Hindlimb muscle (tissue), 1 donor: ENCODE measurements around the gene UBAP1L. TPM values are rescaled to one million over a fixed set of nuclear protein-coding genes. Genes with fewer than 3 reads are reported as not detected.
"Not testable (repeated sequence)": the region's sequence is repeated elsewhere in the genome, so short reads cannot be mapped to it uniquely, and the experiment has no call there.

Experiments
- DNase-seq: peaks from one replicate; pipeline ENCODE4 v3.0.0-alpha.2; 2013
- polyA plus RNA-seq: library from polyadenylated mRNA; unstranded; fragments of 120-200 nt; gene quantifications from one replicate; pipeline ENCODE4 v1.2.1, GENCODE V29; 2013; ENCODE audit not compliant: insufficient read length

The UBAP1L gene
- polyA plus RNA-seq: 6.4 TPM

DNA sequence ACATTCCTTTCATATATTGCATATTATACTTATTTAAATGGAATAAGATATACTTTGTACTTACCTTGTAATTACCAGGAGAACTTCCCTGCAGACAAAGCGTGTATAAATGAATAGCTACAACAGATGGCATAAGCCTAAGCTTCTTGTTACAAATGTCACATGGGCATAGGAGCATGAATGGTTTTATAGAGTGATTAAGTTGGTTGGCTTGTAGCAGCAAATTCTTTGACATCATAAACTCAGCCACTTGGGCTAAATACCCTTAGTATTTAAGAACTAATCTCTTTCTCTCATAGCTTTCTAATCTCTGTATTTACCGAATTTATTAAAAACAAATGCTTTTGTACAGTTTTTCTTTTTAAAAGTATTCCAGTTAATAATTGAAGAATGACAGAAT, at the start of gene UBAP1L:
Gene UBAP1L (minus strand): TSS at position 115 of the 400 bp plus-strand sequence. CDS start 8,985 bp downstream, outside the sequence.
- DNase-seq: no peak

- no peak for DNase-seq
These were observed 49.1 kb upstream of the UBAP1L start for GRCh38 chr15:65164139-65164538.

GRCh38 chr15:65163041-65163440, 48.0 kb upstream of the UBAP1L start:
- DNase-seq: no peak

DNA sequence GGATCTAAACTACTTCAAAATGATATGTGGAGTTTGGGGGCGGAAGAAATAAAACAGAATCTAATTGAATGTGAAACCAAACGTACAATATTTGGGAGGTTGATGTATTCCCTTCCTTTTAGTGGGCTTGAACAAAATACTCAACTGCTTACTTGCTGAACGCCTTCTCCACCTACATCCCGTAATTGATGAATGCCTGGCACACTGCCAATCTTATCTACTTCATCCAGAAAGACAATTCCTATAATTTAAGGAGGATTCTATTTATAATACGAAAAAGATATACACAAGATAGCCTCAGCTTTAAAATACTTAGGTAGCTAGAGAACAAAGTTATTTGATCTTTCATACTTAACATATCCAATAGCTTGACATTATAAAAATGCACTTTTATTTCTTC, 41.7 kb upstream of the UBAP1L start:
- DNase-seq: no peak

DNA sequence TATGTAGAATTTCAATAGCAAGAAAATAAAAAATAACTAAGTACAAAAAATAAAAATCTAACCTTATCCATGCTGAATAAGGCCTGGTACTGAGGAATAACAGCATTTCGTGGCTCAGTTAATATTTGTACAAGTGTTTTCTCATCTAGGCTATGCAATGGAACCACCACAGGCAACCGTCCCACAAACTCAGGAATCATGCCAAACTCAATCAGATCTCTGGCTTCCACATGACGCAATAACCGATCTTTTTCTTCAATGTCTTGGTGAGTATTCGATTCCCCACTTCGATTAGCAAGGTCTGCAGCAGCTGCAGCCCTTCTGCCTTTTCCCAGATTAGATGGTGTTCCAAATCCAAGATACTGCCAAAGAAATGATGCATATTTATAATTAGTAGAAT, 39.7 kb upstream of the UBAP1L start:
- no peak for DNase-seq

GRCh38 chr15:65147902-65148301, 32.9 kb upstream of the UBAP1L start:
- no peak for DNase-seq

DNA sequence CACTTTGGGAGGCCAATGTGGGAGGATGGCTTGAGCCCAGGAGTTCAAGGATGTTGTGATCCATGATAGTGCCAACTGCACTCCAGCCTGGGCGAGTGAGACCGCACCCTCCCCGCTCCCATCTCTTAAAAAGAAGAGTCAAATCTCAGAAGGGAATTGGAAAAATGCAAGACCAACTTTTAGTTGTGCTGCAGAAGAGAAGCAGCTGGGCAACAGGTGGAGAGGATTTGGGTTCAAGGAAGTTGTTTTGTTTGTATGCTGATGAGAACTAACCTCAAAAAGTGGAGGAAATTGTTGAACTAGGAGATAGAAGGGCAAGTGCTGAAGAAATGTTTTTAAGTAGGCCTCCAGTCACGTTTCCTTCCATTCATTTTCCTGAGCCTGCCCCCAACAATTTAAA, 31.4 kb upstream of the UBAP1L start:
- DNase-seq: no peak

DNA sequence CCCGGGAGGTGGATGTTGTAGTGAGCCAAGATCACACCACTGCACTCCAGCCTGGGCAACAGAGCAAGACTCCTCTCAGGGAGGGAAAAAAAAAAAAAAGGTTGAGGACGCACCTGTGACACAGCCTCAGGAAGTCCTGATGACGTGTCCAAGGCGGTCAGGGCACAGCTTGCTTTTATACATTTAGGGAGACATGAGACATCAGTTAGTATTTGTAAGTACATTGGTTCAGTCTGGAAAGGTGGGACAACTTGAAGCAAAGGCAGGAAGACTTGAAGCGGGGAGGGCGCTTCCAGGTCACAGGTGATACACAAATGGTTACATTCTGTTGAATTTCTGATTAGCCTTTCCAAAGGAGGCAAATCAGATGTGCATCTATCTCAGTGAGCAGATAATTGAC, 23.6 kb upstream of the UBAP1L start:
- not testable (repeated sequence) for DNase-seq

DNA sequence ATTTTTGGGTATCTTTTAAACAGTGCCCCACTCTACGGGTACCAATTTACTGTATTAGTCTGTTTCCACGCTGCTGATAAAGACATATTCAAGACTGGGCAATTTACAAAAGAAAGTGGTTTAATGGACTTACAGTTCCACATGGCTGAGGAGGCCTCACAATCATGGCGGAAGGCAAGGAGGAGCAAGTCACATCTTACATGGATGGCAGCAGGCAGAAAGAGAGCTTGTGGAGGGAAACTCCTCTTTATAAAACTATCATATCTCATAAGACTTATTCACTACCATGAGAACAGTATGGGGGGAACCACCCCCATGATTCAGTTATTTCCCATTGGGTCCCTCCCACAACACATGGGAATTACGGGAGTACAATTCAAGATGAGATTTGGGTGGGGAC, 22.9 kb upstream of the UBAP1L start:
- not testable (repeated sequence) for DNase-seq

DNA sequence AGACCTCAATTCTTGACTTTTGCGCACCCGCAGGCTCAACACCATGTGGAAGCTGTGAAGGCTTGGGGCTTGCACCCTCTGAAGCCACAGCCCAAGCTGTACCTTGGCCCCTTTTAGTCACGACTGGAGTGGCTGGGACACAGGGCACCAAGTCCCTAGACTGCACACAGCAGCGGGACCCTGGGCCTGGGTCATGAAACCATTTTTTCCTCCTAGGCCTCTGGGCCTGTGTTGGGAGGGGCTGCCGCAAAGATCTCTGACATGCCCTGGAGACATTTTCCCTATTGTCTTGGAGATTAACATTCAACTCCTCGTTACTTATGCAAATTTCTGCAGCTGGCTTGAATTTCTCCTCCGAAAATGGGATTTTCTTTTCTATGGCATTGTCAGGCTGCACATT, 22.1 kb upstream of the UBAP1L start:
- not testable (repeated sequence) for DNase-seq

DNA sequence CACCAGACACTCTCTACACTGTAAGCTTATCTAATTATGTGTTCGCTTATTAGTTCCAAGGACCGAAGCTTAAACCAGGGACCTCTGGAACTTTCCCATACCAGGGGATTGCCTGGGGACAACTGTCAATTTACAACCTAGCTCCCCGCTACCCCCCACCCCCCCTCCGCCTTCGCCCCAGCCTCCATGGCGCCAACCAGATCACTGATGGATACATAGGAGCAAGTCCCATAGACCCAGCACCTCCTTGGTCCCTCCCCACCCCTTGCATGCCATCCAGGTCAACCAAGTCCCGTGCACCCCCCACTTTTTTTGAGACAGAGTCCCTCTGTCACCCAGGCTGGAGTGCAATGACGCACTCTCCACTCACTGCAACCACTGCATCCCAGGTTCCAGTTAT, 19.5 kb upstream of the UBAP1L start:
- DNase-seq: no peak

- peak; percentile 96 for DNase-seq
These were observed 18.7 kb upstream of the UBAP1L start, which contains the start of gene PDCD7 for GRCh38 chr15:65133548-65134200. TSS of gene PDCD7 (minus strand) at chr15:65133808. CDS start at chr15:65133781, 27 bp downstream.

DNA sequence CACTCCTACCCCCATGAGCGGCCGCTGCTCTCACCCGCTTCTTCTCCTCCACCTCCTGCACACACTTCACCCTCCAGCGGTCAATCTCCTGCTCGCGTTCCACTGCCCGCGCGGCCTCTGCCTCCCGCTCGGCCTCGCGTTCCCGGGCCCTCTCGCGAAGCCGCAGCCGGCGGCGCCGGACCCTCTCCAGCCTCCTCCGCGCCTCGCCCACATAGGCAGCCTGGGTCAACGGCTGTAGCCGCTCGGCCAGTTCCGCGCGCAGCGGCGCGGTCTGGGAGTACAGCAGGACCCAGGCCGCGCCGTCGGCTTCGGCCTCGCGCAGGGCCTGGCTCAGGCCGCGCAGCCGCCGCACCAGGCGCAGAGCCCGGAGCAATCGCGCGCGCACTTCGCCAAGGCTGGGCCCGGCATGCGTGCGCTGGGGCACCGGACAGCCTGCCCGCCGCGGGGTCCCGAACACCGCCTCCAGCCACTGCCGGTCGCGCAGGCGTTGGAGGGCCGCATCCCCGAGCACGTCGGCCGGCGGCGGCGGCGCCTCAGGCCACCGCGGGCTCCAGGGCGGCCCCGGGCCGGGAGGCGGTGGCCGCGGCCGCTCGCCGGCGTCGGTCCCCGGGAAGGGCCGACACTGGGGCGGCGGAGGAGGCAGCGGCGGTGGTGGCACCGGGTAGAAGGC, 18.0 kb upstream of the UBAP1L start:
- peak; percentile 39 for DNase-seq

- no peak for DNase-seq
These were observed 15.9 kb upstream of the UBAP1L start for GRCh38 chr15:65130941-65131340.

DNA sequence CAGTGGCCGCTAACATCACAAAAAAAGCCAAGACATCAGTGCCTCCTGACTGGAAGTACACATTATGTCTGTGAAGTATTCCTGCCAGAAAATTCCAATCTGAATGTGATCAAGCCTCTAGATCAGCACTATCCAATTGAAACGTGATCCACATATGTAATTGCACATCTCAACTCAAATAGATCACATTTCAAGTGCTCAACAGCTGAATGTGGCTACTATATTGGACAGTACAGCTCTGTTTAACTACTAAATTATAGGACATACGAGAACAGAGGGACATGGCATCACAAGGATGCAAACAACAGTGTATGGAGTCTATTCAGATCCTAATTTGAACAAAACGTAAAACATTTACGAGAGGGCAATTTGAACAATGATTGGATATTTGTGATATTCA, 542 bp upstream of the UBAP1L start:
- DNase-seq: no peak

DNA sequence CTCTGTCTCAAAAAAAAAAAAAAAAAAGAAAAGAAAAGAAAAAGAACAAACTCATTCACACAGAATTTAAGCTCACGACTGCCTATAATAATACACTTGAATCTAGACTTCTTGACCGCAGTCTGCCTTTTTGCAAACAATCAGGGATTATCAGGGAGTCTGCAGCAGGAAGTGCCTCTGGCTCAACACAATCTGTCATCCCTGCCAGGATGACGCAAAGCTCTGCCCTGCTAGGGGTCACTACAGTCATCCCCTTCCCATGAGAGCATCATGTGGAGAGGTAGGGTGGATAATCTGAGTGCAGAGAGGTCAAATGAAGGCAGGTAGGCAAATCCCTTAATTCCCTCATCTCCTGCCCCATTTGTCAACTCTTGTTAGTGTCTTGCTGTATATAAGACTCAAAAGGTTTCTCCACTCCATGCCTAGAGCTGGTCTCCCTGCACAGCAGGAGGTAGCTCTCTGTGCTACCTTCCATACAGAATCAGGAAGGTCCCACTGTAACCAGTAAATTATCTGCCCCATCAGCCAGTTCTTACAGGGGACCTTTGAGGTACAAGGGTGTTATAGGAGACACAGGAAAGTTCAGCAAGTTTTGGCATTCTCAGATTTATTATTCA, 4.2 kb downstream of the UBAP1L start:
- DNase-seq: no peak

- DNase-seq: no peak
These were observed 8.9 kb downstream of the UBAP1L start for GRCh38 chr15:65106011-65106590.

DNA sequence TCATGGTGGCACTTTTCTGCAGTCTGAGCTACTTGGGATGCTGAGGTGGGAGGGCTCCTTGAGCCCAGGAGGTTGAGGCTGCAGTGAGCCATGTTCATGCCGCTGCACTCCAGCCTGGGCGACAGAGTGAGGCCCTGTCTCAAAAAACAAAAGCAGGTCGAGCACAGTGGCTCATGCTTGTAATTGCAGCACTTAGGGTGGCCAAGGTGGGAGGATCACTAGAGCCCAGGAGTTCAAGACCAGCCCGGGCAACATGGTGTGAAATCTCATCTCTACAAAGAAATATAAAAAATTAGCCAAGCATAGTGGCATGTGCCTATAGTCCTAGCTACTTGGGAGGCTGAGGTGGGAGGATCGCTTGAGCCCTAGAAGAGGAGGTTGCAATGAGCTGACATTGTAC, 10.0 kb downstream of the UBAP1L start:
- no peak for DNase-seq

DNA sequence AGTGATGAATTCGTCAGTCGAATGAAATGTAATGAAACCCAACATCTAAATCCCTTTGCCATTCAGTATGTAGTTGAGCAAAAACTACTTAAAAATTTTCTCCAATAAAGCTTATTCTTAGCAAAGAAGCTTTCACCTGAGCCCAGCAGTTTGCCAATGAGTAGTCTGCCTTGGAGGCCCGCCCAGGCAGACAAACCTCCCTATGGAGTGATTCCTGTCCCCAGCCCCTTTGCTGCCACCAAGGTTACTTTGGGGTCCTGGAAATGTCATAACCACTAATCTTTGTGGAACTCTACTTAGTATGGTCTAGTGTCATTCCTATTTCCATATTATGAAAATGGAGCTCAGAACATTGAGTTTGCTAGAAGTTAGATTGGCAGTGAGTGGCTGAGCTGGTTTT, 12.1 kb downstream of the UBAP1L start:
- no peak for DNase-seq

DNA sequence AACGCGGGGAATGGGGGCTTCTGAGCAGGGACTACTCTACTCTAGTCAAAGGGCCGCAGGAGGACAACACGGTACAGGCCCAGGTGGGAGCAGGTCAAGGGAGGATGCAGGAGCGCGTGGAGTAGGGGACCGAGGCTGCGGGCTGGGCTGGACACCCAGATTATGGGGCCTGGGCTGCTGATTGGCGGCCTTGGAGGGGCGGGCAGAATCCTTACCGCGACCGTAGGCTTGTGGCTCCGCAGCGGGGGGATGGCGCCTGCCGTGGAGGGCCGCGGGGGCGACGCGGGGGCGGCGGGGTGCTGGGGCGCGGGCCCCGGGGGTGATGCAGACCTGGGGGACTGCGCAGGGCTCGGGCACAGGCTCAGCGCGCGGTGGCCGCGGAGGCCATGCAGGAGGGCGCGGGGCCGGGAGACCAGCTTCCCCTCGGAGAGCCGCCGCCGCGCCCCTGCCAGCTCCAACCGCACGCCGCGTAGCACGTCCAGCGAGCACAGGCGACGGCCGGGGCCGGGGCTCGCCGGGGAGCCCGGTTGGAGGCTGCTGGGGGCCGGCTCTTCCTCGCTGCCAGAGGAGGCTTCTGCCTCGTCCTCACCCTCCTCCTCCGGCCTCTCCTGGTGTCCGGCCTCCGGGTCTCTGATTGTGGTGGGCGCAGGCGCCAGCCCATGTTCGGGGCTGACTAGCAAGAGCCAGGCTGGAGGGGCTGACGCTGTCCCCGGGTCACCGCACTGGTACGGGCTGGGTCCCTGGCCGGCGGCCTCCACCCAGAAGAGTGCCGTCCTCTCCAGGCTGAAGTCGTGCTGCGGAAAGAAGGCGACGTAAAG, 12.9 kb downstream of the UBAP1L start:
- no peak for DNase-seq

DNA sequence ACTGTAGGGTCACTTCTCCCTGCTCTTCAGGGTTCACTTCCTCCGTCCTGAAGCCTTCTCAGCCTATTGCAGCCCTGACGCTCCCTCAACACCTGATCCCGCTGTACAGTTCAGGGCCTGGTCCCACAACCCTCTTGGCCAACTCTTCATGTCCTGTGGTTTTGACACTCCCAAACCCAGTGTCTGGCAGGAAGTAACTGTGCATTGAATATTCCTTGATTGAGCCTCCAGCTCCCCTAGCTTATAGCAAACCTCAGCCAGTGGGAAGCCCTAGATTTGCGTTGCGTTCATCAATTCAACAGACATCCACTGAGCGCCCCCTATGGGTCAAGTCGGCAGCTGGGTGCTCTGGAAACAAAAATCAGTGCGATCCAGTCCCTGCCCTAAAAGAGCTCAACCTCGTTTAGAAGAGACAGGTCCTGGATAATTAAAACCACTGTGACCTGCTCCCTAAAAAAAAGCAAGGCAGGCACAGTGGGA, 13.5 kb downstream of the UBAP1L start:
- peak; percentile 76 for DNase-seq

DNA sequence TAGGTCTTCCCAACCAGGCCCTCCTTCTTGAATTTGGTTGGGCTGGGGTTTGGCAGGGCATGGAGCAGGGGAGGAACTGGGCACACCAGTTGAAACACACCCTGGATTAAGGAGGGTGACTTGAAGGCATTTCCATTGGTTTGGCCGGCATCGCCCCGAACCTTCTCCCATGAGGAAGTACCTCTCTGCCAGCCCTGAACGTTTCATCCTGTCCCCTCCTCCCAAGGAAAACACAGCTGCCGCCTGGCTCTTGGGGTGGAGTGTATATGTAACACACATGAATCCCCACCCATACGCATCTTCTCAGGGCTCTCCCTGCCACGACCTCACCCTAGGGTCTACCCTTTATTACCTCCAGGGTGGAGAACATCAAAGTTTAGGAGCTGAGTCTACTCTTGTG, 14.6 kb downstream of the UBAP1L start:
- no peak for DNase-seq
